NB4 (cell line): ENCODE measurements around the gene LRP2BP.
"Not testable (repeated sequence)": the region's sequence is repeated elsewhere in the genome, so short reads cannot be mapped to it uniquely, and the experiment has no call there.

Source experiments
- DNase-seq: peaks from one replicate; pipeline ENCODE4 v3.0.0; 2010; ENCODE audit warnings: low read depth
- H3K4me3 ChIP-seq: one replicate; pipeline ENCODE4 v1.5.1; 2011; ENCODE audit warnings: mild to moderate bottlenecking, low read depth, low read length, moderate library complexity
- CTCF ChIP-seq: IDR thresholded peaks from one replicate; pipeline ENCODE4 v1.5.1; 2012; ENCODE audit warnings: low read depth, low read length
- MAX ChIP-seq: IDR thresholded peaks from 2 replicates; pipeline ENCODE4 v1.6.1; 2011; ENCODE audit warnings: low read depth, low read length
- MYC ChIP-seq: IDR thresholded peaks from 2 replicates; pipeline ENCODE4 v1.6.1; 2011; ENCODE audit warnings: low read depth, low read length
- POLR2A ChIP-seq: IDR thresholded peaks from 2 replicates; pipeline ENCODE4 v1.6.1; 2011; ENCODE audit warnings: mild to moderate bottlenecking; ENCODE audit not compliant: insufficient read length; ENCODE audit errors: extremely low read depth

The LRP2BP gene

GRCh38 chr4:185364886-185365285 lies 30.8 kb downstream of the LRP2BP start:
- DNase-seq = no peak
- no peak overlapping the region for H3K4me3 ChIP-seq
- TF ChIP-seq CTCF (no peak), MYC (no peak), POLR2A (no peak)

- no peak for TF ChIP-seq POLR2A
- TF ChIP-seq MYC = no peak
- TF ChIP-seq CTCF = no peak
- no peak for TF ChIP-seq MAX
- no peak for DNase-seq
- no peak overlapping the region for H3K4me3 ChIP-seq
These were observed 32.5 kb downstream of the LRP2BP start for GRCh38 chr4:185363251-185363650.

GRCh38 chr4:185362570-185362969 lies 33.2 kb downstream of the LRP2BP start:
- H3K4me3 ChIP-seq, DNase-seq: not testable (repeated sequence)

GRCh38 chr4:185361872-185362271 lies 33.9 kb downstream of the LRP2BP start:
- TF ChIP-seq CTCF (no peak), MAX (no peak), MYC (no peak), POLR2A (no peak)
- no peak for DNase-seq

GRCh38 chr4:185359767-185360446 lies 35.8 kb downstream of the LRP2BP start:
- no peak for DNase-seq
- no peak overlapping the region for H3K4me3 ChIP-seq
- TF ChIP-seq MAX (no peak), MYC (no peak), CTCF (no peak), POLR2A (no peak)

More at GRCh38 chr4:185361872-185362271, 33.9 kb downstream of the LRP2BP start:
- H3K4me3 ChIP-seq = no peak overlapping the region

- no peak for TF ChIP-seq MYC
- DNase-seq = no peak
- H3K4me3 ChIP-seq = no peak overlapping the region
These were observed 36.8 kb downstream of the LRP2BP start for GRCh38 chr4:185358959-185359358.

- TF ChIP-seq MAX (no peak), POLR2A (no peak), MYC (no peak), CTCF (no peak)
- H3K4me3 ChIP-seq = no peak overlapping the region
- DNase-seq = no peak
These were observed 37.2 kb downstream of the LRP2BP start for GRCh38 chr4:185358514-185358913.
